NCI-H2196 treated with DMSO at 0.1 percent for 48 hours (cell line): Measurements from ENCODE around the gene EPN1.
"Not testable (repeated sequence)": the region's sequence is repeated elsewhere in the genome, so short reads cannot be mapped to it uniquely, and the experiment has no call there.

Experiments
- DNase-seq: peaks from one replicate; lab custom pipeline; 2025; ENCODE audit not compliant: unreplicated experiment; lab: John Stamatoyannopoulos, UW

The EPN1 gene

GRCh38 chr19:55716531-55716930, 41.5 kb downstream of the EPN1 start:
- DNase-seq: no peak

- DNase-seq: no peak
These were observed 42.2 kb downstream of the EPN1 start for GRCh38 chr19:55717251-55717650.

GRCh38 chr19:55717879-55718711, 43.1 kb downstream of the EPN1 start:
- DNase-seq: not testable (repeated sequence)

GRCh38 chr19:55720214-55720746, 45.3 kb downstream of the EPN1 start:
- DNase-seq: no peak

- DNase-seq: no peak
These were observed 45.8 kb downstream of the EPN1 start for GRCh38 chr19:55720801-55721200.

GRCh38 chr19:55723491-55723890, 48.5 kb downstream of the EPN1 start:
- DNase-seq: no peak

- DNase-seq: not testable (repeated sequence)
These were observed 55.4 kb downstream of the EPN1 start for GRCh38 chr19:55730378-55730777.

- DNase-seq: no peak
These were observed 63.3 kb downstream of the EPN1 start, which contains the start of gene NLRP9 for GRCh38 chr19:55738302-55738701. NLRP9 (minus strand) TSS chr19:55738402; CDS start chr19:55738374, 28 bp downstream.

- no peak for DNase-seq
These were observed 75.7 kb downstream of the EPN1 start for GRCh38 chr19:55750715-55751114.

GRCh38 chr19:55753401-55753800, 78.4 kb downstream of the EPN1 start:
- no peak for DNase-seq

GRCh38 chr19:55756808-55757207, 81.8 kb downstream of the EPN1 start:
- not testable (repeated sequence) for DNase-seq

- DNase-seq: not testable (repeated sequence)
These were observed 83.8 kb downstream of the EPN1 start, which contains the start of gene RFPL4A for GRCh38 chr19:55758797-55759196. RFPL4A (plus strand) TSS chr19:55759097; CDS start chr19:55761801, 2,704 bp downstream.
